Measurements from ENCODE around the gene TRAPPC12.

TRAPPC12 gene

DNA sequence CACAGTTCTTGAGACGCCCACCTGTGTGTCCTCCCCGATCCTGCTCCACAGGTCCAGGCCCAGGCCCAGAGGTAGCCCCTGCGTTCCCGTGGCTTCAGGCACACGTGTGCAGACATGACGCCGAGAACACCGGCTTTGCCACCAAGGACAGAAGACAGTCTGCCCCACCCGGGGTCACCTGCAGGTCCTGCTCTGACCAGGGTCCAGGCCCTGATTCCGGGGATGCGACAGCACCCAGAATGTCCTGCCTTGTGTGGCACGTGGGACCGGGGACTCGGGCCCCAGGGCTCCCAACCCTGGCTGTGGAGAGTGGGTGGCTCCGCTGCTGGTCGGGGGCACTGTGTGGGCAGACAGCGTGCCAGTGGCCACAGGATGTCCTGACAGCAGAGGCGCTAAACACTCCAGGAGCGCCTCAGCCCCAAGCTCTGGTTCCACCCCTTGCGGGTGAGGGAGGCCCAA, 102.9 kb downstream of the TRAPPC12 start:
- no peak for TF ChIP-seq CTCF (IDR thresholded peaks at IDR 0.05; ENCODE audit: low read depth, low read length)
- no peak overlapping the region for H3K4me3 ChIP-seq (replicated peaks in 1 of 2; ENCODE audit: low read depth in 2 of 2, low read length in 2 of 2)
- DNase-seq (ENCODE audit: low read depth in 2 of 2) = no peak

DNA sequence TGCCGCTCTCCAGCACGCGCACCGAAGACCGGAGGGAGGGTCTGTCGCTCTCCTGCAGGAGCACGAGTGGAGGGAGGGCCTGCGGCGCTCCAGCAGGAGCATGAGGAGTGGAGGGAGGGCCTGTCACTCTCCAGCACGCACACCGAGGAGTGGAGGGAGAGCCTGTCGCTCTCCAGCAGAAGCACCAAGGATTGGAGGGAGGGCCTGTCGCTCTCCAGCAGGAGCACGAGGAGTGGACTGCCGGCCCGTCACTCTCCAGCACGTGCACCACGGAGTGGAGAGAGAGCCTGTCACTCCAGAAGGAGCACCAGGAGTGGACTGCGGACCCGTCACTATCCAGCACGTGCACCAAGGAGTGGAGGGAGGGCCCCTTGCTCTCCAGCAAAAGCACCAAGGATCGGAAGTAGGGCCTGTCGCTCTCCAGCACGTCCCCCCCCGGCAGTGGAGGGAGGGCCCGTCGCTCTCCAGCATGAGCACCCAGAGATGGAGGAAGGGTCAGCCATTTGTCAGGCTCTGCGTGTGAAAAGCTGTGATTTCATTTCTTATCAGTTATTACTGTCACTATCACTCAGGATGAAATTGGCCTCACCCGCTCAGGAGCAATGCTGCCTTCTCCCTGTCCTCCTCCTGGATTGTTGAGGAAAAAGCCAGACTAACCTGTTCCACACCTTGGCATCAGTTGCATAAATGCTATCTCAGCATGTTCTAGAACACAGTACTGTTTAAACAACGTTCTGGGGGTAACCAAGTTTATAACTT, 103.9 kb downstream of the TRAPPC12 start:
- no peak overlapping the region for H3K4me3 ChIP-seq (replicated peaks in 1 of 2; ENCODE audit: low read depth in 2 of 2, low read length in 2 of 2)
- DNase-seq (ENCODE audit: low read depth in 2 of 2) = peak in 1 of 2 donors; percentile 88
- no peak for TF ChIP-seq CTCF (IDR thresholded peaks at IDR 0.05; ENCODE audit: low read depth, low read length)

GRCh38 chr2:3483986-3484960, 104.8 kb downstream of the TRAPPC12 start:
- H3K4me3 ChIP-seq (replicated peaks in 1 of 2; ENCODE audit: low read depth in 2 of 2, low read length in 2 of 2) = no peak overlapping the region
- no peak for DNase-seq (ENCODE audit: low read depth in 2 of 2)
- TF ChIP-seq CTCF (IDR thresholded peaks at IDR 0.05; ENCODE audit: low read depth, low read length) = no peak

DNA sequence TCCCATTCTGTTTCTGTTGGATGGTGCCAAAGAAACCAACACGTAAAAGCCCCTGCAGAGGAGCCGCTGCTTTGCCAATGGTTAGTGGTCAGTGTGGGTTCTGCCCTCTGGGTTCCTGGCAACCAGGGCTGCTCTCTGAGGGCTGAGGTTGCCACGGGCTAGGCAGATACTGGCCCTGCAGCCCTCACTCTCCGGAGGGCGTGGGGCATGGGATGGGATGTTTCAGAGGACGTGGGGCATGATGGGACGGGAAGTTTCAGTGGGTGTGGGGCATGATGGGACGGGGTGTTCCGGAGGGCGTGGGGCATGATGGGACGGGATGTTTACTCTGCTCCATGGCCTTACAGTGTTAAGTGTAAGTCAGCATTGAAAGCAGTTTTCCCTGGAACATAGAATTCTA, 105.7 kb downstream of the TRAPPC12 start:
- no peak overlapping the region for H3K4me3 ChIP-seq (replicated peaks in 1 of 2; ENCODE audit: low read depth in 2 of 2, low read length in 2 of 2)
- DNase-seq (ENCODE audit: low read depth in 2 of 2) = no peak

DNA sequence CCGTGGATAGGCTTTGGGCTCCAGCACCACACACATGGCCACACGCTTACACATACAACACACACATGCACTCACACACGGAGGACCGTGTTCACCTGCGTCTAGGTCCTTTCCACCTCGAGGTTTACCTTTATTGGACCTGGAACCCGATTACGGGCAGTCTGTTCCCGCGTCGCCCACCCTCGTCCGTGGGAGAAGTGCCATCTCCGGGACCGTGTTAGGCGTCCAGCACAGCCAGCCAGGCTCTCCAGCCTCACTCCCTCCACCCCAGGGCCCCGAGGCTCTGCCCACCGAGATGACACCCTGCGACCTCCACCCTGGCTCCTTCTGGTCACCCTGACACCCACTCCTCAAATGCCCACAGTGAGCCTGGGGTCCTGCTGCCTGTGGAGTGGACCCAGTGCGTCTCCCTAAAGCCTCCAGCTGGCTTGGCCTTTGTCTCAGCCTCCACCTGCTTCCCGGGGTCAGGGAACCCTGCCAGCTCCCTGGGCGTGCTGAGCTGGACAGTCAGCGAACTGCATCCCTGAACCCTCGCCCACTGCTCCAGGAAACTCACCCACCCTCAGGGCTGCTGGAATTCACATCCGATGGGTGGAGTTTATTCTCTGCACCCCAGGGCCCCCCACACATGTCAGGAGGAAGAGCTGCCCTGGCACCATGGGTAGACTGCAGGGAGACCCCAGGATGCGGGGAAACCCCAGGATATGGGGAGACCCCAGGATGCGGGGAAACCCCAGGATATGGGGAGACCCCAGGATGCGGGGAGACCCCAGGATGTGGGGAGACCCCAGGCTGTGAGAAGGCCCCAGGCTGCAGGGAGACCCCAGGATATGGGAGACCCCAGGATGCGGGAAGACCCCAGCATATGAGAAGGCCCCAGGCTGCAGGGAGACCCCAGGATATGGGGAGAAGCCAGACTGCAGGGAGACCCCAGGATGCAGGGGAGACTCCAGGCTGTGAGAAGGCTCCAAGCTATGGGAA, 106.8 kb downstream of the TRAPPC12 start:
- no peak for TF ChIP-seq CTCF (IDR thresholded peaks at IDR 0.05; ENCODE audit: low read depth, low read length)
- no peak overlapping the region for H3K4me3 ChIP-seq (replicated peaks in 1 of 2; ENCODE audit: low read depth in 2 of 2, low read length in 2 of 2)
- DNase-seq (ENCODE audit: low read depth in 2 of 2) = no peak

More for the DNA sequence above, 105.7 kb downstream of the TRAPPC12 start:
- TF ChIP-seq CTCF (IDR thresholded peaks at IDR 0.05; ENCODE audit: low read depth, low read length) = no peak

DNA sequence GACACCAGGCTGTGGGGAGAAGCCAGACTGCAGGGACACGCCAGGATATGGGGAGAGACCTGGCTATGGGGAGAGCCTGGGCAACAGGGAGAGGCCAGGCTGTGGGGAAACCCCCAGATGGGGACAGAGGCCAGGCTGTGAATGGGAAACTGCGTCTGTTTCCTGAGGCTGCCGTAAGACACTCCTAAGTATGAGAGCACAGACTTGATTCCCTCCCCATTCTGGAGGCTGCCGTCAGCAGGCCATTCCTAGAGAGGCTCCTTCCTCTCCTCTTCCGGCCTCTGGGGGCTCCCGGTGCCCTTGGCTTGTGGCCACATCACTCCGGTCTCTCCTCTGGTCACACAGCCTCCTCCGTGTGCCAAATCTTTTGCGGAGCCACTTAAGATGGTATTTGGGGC, 107.5 kb downstream of the TRAPPC12 start:
- no peak overlapping the region for H3K4me3 ChIP-seq (replicated peaks in 1 of 2; ENCODE audit: low read depth in 2 of 2, low read length in 2 of 2)
- DNase-seq (ENCODE audit: low read depth in 2 of 2) = no peak
- TF ChIP-seq CTCF (IDR thresholded peaks at IDR 0.05; ENCODE audit: low read depth, low read length) = no peak
